Skin of body (tissue), 2 donors: Measurements from ENCODE around the gene GRM2. TPM values are rescaled to one million over a fixed set of nuclear protein-coding genes. Genes with fewer than 3 reads are reported as not detected.

Experiments used
- DNase-seq: peaks from one replicate; lab custom pipeline; 2025; lab: John Stamatoyannopoulos, UW
- total RNA-seq: library from RNA; depleted of rRNA; stranded (reverse); fragments of >200 nt; gene quantifications from one replicate; pipeline ENCODE4 v1.2.3, GENCODE V29; 2014

Gene GRM2
- total RNA-seq, 1 donor from 2014 or later = 0.10 TPM

GRCh38 chr3:51705276-51706020 is 1.4 kb upstream of the GRM2 start:
- no peak for DNase-seq

- no peak for DNase-seq
These were observed 815 bp upstream of the GRM2 start for GRCh38 chr3:51706021-51706485.

GRCh38 chr3:51708216-51708845 is 1.5 kb downstream of the GRM2 start:
- no peak for DNase-seq

GRCh38 chr3:51709004-51709420 is 2.1 kb downstream of the GRM2 start:
- DNase-seq = no peak

GRCh38 chr3:51709675-51710074 is 2.8 kb downstream of the GRM2 start:
- no peak for DNase-seq

- no peak for DNase-seq
These were observed 3.9 kb downstream of the GRM2 start for GRCh38 chr3:51710631-51711351.

GRCh38 chr3:51711352-51712037 is 4.6 kb downstream of the GRM2 start:
- DNase-seq = no peak

GRCh38 chr3:51712038-51712420 is 5.2 kb downstream of the GRM2 start:
- DNase-seq = no peak

- no peak for DNase-seq
These were observed 5.7 kb downstream of the GRM2 start for GRCh38 chr3:51712511-51712931.

- no peak for DNase-seq
These were observed 6.1 kb downstream of the GRM2 start for GRCh38 chr3:51712963-51713362.

- DNase-seq = no peak
These were observed 8.5 kb downstream of the GRM2 start for GRCh38 chr3:51715231-51715976.

- no peak for DNase-seq
These were observed 9.1 kb downstream of the GRM2 start for GRCh38 chr3:51715977-51716294.

GRCh38 chr3:51716805-51717204 is 9.9 kb downstream of the GRM2 start:
- DNase-seq = no peak

GRCh38 chr3:51717446-51717845 is 10.6 kb downstream of the GRM2 start:
- DNase-seq = no peak

GRCh38 chr3:51717947-51718346 is 11.1 kb downstream of the GRM2 start:
- DNase-seq = no peak

- no peak for DNase-seq
These were observed 11.9 kb downstream of the GRM2 start for GRCh38 chr3:51718547-51719409.

- no peak for DNase-seq
These were observed 12.7 kb downstream of the GRM2 start for GRCh38 chr3:51719410-51720025.

- no peak for DNase-seq
These were observed 13.6 kb downstream of the GRM2 start for GRCh38 chr3:51720292-51721061.
